Posterior cingulate gyrus (tissue), 11 donors: ENCODE measurements around the gene MN1.
"Not testable (repeated sequence)": the region's sequence is repeated elsewhere in the genome, so short reads cannot be mapped to it uniquely, and the experiment has no call there.

Experiments
- DNase-seq, 10 donors: peaks; one replicate each; pipeline versions ENCODE4 v3.0.0 to v3.0.0-alpha.2; 2020 to 2021; ENCODE audit warnings: mixed read lengths in 3 of 10
- intact Hi-C: fragments of 100-400 bp; cut with DNase I; formaldehyde crosslinking; loops from one replicate; pipeline ENCODE4 v1.15.1; 2023

MN1 gene

DNA sequence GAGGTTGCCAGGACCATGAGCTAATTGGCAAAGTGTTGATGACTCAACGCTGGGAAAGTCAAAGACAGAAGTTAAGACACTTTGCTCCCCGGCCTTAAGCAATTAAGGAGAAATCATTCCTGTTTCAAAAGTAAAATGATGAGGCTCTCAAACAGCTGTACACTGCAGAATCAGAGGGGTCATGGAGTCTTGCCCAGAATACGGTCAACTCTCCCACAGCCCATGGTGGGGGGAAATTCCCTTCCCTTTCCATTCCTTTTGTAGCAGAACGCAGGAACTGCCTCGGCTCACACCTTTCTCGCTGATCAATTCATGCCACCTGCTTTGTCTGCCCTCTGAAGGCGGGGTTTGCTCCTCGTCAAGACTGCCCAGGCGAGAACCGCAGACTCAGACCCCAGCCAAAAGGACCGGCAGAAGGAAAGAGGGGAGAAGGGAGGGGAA lies 52.8 kb downstream of the MN1 start:
- DNase-seq = peak in 1 of 10 donors; percentile 4
- intact Hi-C loops = no loop called here

DNA sequence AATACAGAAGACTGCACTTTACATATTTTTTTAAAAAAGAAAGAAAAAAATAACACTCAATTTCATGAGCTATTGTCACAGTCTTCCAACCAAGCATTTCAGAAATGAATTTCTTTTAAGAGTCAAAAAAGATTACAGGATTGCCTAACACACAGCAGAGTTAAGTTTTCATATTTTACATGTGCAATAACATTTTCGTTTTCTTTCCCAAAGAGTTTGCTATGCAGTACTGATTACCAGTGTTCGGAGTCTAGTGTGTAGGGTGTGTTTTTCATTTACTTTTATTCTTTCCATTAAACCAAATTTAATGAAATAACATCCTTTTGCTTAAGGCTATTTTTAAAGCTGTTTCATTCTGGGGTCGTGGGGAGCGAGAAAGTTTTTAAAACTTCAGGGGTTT lies 53.2 kb downstream of the MN1 start:
- intact Hi-C loops = no loop called here
- DNase-seq = no peak

DNA sequence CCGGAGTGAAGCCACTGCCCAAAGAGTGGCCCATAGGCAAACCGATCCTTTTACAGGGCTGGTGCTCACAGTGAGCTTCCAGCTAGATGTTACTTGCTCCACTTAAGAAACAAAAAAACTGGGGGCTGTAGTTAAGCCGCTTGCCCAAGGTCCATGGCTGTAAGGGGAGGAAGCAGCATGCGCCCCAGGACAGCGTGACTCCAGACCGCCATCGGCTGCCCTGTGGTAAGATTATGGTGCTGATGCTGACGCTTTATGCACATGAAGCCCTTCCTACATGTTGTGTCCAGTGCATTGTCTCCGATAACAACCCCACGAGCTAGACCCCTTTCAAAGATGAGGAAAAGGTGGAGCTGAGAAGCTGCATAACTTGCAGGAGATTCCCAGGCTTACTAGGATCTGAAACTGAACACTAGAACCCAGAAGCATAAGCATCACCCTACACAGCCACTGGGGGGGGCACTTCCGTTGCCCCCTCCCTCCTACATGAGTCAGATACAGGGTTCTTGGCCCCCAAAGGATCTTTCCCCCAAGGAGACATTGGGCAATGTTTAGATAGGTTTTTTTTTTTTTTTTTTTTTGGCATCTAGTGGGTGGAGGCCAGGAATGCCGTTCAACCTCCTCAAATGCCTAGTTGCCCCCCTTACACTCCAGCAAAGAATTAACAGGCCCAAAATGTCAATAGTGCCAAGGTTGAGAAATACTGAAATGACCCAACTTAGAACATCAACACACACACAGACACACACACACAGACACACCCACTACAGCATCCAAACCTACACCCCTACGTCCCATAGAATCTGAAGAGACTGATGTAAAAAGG lies 53.9 kb downstream of the MN1 start:
- DNase-seq = no peak
- intact Hi-C loops = no loop called here

DNA sequence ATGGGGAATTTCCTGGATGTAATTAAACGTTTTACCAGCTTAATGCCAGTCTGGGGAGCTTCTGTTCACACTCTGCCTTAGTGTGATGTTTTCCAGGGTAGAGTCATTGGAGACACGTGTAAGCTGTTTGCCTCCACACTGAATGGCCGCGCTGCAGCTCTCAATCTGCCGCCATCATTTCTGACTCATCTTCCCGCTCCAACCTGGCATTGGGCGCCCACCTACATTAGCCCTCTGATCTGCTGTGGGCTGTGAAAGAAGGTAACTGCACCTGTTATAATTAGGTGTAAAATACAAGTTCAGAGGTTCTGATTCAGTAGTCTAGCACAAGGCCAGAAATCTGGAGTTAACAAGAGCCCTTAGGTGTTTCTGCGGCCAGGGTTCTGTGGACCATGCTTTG lies 54.6 kb downstream of the MN1 start:
- peak in 1 of 10 donors; percentile 61 for DNase-seq
- intact Hi-C loops = no loop called here

DNA sequence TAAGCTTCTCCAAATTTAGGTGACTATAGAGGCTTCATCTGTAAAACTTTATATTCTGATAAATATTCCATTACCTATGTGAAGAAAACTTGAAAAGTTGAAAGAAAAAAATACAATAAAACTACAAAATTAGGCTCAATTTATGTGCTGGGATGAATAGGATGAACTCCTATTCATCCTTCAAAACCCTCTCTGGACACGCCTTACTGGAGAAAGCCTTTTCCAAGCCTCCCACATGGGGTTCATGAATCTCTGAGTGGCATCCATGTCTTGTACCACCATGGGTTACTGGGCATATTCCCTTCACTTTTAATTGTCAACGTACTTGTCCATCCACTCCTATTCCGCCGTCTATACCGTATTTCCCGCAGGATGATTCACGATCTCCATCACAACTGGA lies 55.7 kb downstream of the MN1 start:
- no peak for DNase-seq
- intact Hi-C loops = no loop called here

DNA sequence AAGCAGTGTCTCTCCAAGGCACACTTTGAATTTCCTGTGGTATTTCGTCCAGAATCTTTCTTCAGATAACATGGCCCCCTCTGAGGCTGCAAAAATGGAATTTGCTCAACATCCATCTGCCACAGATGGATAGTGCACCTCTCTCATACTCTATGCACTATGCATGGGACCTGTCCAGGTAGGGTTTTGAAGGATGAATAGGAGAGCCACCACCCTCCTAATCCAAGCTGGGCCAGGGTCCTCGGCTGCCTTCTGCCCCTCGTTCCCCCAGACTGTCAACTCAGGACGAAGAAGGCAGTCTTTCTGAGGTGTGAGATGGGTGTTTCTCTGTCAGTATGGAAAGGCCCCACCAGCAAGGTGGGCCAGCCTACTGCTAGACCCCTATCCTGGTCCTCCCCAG lies 56.4 kb downstream of the MN1 start:
- DNase-seq = peak in 1 of 10 donors; percentile 7
- intact Hi-C loops = no loop called here

DNA sequence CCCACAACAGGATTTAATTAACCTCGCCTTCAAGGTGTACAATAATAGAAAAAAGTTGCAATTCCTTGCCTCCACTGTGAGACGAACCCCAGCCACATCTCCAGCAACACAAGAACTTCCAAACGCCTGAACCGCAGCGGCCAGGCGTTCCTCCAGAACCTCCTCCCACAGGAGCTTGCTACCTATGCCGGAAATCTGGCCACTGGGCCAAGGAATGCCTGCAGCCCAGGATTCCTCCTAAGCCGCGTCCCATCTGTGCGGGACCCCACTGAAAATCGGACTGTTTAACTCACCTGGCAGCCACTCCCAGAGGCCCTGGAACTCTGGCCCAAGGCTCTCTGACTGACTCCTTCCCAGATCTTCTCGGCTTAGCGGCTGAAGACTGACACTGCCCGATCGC lies 57.5 kb downstream of the MN1 start:
- peak in 1 of 10 donors; percentile 65 for DNase-seq
- intact Hi-C loops = not testable (repeated sequence)

DNA sequence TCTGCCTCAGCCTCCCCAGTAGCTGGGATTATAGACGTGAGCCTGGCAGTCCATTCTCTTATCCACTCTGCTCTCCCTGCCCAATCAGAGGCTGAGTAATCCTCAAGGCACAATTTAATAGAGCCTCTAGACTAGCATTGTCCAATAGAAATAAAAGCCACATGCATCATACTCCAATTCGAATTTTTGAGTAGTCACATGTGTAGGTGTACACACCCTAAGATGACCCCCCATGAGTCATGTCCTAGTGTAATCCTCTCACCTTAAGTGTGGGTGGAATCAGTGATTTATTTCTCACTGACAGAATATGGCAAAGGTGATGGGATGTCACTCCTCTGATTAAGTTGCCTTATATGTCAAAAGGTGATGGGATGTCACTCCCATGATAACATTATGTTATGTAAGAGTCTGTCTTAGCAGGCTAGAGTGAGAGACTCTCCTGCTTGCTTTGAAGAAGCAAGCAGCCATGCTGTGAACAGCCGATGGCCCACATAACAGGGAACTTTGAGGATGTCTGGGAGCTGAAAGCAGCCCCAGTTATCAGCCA lies 61.3 kb downstream of the MN1 start:
- intact Hi-C loops = no loop called here
- DNase-seq = no peak

DNA sequence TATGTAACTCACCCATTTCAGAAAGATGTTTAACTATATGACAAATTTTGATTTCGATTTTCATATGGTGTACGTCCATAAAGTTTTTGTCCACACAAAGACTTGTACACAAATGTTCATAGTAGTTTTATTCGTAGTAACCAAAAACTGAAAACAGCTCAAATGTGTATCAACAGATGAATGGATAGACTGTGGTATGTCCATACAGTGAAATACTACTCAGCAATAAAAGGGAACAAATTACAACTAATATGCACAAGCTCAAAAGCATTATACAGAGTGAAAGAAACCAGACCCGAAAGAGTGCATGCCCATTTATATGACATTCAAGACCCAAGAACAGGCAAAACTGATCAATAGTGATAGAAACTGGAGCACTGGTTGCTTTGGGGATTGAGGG lies 64.0 kb downstream of the MN1 start:
- intact Hi-C loops = no loop called here
- DNase-seq = no peak

DNA sequence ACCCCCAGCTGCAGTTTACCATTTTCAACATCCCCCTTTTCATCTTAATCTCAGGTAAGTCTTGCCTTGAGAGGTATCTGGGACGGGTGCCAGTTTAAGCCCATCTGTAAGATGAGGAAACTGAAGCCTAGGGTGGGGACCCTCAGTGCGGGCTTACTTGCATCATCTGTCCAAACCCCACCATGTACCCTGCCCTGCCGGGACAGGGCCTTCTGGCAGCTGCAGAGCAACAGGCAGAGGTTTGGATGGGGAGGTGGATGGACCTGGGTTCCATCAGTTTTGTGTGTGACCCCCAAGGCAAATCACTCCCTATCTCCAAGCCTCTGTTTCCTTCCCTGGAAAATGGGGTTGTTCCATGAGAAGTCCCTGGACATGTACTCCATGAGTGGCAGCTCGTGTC lies 67.5 kb downstream of the MN1 start:
- DNase-seq = peak in 1 of 10 donors; percentile 48
- intact Hi-C loops = no loop called here

DNA sequence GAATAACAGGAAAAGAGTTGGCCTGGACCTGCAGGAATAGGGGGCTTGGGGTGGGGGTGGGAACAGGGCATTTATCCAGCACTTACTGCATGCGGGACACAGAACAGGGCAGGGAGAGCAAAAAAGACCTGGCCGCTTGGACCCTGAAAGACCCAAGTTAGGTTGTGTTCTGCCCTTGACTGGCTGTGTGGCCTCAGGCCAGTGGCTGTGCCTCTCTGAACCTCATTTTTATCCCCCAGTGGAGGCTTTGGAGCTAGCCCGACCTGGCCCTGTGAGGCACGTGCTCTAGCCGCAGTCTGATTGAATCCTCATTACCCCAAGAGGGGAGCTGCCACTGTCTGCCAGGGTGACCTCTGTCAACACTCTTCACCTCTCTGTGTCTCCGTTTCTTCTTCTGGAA lies 68.7 kb downstream of the MN1 start:
- intact Hi-C loops = no loop called here
- DNase-seq = peak in 1 of 10 donors; percentile 54

DNA sequence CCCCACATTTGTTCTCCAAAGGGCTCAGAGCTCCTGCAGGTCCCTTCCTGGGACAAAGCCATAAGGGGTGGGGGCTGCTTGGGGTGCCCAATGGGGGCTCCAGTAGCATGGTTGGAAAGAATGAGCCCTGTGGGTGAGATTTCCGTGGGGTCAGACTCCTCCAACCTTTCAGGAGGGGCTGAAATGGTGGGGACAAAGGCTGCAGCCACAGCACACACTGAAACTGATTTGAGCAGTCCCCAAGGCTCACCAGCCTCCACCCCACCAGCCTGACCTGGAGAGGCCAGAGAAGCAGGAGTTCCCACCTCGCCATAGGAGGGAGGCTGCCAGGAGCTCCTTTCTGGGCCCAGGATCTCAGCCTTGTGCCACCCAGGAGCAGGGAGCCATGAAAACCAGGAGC lies 69.2 kb downstream of the MN1 start:
- intact Hi-C loops = no loop called here
- peak in 1 of 10 donors; percentile 75 for DNase-seq

DNA sequence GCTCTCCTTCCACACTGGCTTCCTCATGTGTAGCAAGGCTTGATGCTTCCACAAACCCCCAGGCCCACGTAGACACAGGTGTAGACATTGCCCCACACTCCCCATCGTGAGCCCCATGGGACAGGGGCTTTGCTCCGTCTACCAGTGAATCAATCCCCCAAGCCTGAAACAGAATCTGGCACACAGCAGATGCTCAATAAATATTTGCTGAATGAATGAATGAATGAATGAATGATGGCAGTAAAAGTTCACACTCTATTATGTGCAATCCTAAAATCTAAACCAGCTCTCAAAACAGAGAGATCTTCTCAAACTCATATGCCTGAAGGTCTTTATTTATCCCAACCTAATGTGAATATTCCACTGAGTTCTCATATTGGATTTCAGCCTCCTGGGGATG lies 69.9 kb downstream of the MN1 start:
- intact Hi-C loops = no loop called here

DNA sequence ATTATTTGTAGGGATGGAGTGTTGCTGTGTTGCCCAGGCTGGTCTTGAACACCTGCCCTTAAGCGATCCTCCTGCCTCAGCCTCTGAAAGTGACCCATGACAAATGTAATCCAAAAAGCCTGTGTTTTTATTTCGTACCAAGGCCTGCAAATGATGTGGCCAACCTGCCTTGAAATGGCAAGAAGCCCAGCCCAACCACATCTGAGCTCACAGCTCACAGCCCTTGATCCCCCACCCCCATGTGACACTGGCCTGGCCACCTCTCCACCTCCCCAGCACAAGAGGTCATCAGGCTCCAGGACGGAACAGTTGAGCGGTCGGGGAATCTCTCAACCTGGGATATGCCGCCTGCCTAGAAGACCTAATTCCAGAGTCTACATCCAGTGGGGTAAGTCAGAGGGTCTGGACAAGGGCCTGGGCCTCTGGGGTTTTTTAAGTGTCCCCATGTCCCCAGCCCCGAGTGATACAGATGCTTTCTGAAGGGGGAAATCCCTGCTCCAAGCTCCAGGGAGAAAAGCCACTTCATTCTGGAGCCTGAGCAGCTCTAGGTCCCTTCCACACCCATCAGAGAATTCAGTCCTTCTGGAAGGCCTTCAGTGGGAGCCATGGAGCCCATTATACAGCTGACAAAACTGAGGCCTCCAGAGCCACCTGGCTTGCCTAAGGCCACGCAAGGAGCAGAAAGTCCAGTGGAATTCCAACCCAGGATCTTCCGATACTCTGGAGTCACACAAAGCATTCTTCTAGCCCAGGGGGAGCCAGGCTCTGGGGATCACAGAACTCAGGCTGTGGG lies 70.7 kb downstream of the MN1 start:
- intact Hi-C loops = no loop called here

More for the DNA sequence above, 69.9 kb downstream of the MN1 start:
- DNase-seq = no peak

DNA sequence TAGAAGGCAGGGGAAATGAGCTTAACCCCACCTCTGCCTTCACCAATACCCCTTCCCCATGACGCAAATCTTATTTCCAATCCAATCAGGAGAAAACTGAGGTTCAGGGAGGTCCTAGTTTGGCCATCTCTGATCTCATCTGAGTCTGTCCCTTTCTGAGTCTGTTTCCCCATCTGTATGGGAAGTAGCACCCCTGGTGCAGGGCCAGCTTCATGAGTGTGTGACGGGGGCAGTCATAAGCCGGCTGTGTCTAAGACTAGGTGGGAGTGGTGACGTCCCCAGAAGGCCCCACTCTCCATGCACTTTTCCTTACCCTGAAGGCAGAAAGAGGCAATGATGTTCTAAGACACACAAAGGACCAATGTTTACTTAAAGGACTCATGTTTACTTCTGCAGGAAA lies 72.3 kb downstream of the MN1 start:
- peak in 1 of 10 donors; percentile 10 for DNase-seq
- intact Hi-C loops = no loop called here

More for the DNA sequence above, 70.7 kb downstream of the MN1 start:
- DNase-seq = peak in 1 of 10 donors; percentile 45

DNA sequence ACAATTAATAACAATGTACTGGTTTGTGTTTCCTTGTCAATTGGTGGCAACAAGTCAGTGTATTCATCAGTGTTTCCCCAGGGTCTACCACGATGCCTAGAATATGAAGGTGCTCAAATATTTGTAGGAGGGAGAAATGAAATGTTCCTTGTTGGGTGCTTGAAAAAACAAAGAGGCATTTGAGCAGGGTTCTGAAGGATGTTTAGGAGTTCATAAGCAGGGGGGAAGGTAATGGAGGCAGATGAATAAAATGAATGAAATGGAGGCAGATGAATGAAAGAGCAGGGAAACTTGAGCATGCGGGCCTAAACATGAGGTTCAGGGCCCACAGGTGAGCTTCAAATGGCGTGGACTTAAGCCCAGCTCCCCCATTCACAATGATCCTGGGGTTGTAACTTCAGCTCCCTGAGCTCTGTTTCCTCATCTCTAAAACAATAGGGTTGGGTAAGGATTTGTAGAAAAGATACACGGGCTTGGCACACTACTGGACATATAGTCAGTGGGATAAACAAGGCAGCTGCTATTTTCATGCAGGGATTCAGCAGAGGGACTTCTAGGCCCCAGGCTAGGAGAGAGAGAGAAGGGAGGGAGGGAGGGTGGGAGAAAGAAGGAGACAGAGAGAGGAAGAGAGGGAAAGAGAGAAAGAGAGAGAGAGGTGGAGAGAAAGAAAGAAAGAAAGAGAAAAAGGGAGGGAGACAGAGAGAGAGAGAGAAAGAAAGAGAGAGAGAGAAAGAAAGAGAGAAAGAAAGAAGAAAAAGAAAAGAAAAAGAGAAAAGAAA lies 73.7 kb downstream of the MN1 start:
- peak in 1 of 10 donors; percentile 2 for DNase-seq
- intact Hi-C loops = no loop called here

DNA sequence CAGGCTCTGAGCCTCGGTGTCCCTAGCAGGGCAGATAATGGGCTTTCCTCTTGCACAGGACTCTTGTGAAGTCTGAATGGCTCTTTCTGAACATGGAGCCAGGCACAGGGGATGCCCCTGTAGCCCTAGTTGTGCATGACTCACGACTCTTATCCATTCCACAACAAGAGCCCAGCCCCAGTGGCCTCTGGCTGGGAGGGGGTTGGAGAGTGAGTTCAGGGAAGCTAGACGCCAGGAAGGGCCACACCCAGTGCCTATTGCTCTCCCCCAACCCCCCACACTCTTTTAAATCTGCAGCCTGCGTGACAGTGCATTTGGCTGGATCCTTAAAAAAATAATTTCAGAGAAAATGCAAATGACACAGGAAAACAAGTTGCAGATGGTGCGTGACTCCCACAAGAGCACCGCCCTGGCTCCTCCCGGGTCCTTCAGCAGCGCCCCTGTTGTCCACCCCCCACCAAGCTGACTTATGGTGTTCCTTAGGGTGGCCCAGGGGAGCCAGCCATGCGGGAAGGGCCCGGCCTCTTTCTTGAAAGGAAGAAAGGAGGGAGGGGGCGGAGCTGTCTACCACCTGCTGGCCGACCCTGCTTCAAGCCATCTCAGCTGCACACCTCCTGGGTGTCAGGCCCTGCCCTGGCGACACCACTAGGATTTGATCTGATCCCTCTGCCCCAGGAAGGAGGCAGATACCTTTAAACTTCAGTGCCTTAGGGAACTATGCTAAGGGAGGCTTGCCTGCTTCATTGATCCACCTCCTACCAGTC lies 74.7 kb downstream of the MN1 start:
- peak in 1 of 10 donors; percentile 77 for DNase-seq
- intact Hi-C loops = no loop called here

DNA sequence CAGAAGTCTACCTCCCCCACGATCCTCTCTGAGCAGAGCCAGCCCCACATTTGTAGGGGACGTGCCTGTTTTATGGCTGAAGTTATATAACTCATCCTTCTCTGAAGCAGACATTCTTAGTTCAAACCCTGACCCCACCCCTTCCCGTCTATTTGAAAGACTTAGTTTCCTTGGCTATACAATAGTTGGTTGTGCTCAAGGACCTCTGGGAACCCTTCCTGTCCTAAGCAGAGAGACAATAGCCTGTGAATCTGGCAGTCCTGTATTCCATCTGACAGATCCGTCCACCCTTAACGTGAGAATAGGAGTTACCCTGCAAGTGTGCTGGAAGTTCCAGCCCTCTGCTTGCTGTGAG lies 75.2 kb downstream of the MN1 start:
- intact Hi-C loops = no loop called here
- DNase-seq = peak in 1 of 10 donors; percentile 12

DNA sequence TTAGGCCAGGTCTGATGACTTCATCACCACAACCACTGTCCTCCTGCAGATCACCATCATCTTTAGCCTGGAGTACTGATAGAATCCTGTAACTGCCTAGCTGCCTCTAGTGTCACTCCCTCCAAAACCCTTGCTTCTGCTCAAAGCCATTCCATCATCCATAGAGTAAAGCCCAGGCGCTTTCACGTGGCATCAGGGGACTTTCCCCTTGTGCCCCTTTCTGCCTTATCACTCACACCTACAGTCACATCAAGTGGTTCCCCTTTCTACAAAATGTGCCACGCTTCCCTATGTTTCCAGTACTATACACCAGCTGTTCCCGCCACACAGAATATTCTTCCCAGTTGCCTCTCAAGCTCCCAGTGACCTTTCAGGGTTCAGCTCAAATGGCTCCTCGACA lies 75.9 kb downstream of the MN1 start:
- intact Hi-C loops = no loop called here

DNA sequence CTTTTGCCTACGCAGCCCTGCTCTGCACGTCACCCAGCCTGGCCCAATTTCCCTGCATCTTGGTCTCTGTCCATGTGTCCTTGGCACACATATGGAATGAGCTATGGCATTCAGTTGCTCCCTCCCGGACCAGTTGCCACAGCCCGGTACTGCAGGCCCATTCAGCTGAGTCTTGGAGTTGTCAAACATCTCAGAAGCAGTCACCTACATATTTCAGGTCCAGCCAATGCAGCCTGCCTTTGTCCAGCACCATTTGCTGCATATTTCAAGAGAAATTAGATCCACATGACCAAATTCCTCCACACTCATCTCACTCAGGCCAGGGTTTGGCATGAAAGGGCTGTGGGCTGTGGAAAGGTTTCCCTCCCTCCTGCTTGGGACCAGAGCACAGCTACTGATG lies 76.8 kb downstream of the MN1 start:
- intact Hi-C loops = no loop called here
- peak in 1 of 10 donors; percentile 38 for DNase-seq

More for the DNA sequence above, 75.9 kb downstream of the MN1 start:
- peak in 1 of 10 donors; percentile 34 for DNase-seq
